HG03457 (cell line): ENCODE data around the gene CRYBG1.
"Not testable (repeated sequence)": the region's sequence is repeated elsewhere in the genome, so short reads cannot be mapped to it uniquely, and the experiment has no call there.

ENCODE experiments used
- ATAC-seq: cut with Tn5 transposase; IDR thresholded peaks from one replicate; pipeline ENCODE4 v1.9.1; 2021; ENCODE audit warnings: moderate number of reproducible peaks; ENCODE audit not compliant: unreplicated experiment

Gene CRYBG1

GRCh38 chr6:106546691-106547414 lies 186.3 kb downstream of the CRYBG1 start:
- ATAC-seq = no peak

DNA sequence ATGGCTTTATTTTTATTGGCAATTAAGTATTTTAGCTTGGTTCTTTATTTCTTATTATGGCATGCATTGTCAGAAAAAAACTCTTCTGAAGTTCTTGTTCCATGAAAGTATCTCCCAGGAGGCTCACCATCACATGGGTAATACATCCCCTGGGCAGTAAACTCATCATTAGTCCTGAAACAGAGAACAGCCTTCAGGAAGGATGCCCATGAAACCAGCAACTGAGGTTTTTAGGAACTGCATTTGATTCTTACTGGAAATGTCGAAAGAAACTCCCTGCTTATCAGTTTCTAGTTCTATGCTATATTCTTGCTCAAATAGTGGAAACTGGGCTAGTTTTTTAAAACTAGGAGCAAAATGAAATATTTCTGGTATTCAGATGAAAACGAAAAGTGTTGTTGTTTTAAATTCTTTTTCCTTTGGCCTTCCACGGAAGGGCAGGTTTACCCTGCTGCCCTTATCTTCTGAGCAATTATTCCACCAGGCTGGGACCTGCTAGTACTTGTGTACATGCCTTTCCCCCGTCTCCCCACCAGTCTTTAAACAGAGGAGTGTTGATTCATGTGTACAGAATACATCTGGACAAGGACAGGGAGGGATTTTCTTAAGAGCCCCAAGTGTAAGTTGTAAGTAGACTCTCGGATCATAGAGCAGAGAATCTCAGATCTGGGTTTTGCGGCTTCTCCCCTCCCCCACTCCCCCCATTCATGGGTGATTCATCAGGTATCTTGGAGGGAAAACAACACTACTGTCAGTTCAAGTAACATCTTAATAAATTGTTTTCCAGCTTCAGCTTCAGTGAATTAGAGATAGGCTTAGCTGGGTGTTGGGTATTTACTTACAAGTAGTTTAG lies 187.3 kb downstream of the CRYBG1 start:
- no peak for ATAC-seq

DNA sequence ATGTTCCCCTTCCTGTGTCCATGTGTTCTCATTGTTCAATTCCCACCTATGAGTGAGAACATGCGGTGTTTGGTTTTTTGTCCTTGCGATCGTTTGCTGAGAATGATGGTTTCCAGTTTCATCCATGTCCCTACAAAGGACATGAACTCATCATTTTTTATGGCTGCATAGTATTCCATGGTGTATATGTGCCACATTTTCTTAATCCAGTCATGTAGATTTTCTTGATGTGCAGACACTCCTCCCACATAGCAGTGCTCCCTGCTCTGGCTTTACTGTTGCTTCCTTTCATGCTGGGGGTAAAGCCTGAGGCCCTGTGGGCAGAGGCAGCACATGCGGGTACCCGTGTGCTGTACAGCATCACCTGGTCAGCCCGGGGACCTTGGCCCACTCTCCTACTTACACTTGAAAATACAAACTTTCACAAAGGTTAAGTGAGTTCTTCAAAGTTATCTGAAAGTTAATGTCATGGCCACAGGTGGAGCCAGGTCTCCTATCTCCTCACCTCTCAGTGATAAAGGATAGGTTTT lies 188.5 kb downstream of the CRYBG1 start:
- not testable (repeated sequence) for ATAC-seq

DNA sequence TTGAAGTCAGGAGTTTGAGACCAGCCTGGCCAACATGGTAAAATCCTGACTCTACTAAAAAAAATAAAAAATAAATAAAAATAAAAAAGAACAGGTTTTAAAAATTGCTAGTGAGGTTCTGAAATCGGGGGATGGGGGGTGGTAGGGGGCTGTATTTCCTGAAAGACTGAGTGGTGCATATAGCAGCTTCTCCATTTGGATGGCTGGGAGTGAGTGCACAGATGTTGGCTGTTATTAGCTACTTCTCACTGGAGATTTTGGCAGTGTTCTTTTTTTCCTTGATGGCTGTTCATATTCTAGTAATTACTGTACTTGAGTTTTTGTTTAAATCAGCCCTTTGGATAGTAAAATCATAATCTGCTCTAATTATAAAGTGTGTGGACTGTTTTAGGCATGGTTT lies 189.0 kb downstream of the CRYBG1 start:
- no peak for ATAC-seq

DNA sequence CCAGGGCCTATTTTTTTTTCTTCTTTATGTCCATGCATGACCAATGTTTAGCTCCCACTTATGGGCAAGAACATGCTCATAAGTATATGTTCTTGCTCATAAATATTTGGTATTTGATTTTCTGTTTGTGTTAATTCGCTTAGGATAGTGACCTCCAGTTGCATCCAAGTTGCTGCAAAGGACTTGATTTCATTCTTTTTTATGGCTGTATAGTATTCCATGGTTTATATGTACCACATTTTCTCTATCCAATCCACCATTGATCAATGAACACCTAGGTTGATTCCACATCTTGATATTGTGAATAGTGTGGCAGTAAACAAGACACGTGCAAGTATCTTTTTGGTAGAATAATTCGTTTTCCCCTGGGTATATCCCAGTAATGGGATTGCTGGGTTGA lies 190.6 kb downstream of the CRYBG1 start:
- ATAC-seq = no peak

DNA sequence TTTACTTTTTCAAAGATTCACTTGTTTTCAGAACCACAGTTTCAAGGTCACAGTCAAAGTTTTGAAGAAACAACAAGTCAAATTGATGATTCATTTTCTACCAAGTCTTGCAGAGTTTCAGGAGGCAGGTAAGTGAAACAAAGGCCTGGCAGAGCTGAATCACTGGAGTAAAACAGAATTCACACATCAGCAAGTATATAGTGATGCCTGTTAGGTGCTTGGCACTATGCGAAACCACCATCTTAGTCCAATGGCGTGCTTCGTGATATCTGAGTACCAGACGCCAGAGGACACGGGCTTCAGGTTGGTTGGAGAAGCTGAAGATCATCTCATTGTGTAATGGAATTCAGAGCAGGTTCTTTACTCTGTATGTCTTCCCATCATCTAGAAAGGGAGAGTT lies 192.9 kb downstream of the CRYBG1 start:
- no peak for ATAC-seq

GRCh38 chr6:106555767-106556166 lies 195.2 kb downstream of the CRYBG1 start:
- ATAC-seq = no peak

DNA sequence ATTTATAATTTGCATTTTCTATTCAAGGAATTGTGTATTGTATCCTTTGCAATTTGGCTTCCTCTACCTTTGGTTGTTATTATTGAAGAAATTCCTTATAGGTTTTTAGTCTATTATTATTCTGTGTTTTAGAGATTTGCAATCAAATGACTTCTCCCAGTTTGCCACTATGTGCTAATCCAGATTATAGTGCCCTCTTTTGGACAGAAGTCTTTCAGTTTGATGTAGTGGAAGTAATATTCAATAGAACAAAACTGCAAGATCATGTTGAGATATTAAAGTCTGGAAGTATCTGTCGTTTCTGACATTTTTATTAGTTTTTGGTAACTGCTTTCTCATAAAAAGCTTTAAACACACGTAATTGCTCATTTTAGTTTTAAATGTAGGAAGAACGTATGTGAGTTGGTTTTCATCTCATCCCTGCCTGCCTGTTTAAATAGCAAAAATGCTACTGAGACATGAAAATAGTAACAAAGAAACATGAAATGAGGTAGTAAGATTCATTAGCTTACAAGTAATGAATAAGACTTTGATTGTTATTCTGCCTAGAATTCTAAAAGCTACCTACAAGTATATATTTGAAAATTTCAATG lies 195.9 kb downstream of the CRYBG1 start:
- no peak for ATAC-seq

DNA sequence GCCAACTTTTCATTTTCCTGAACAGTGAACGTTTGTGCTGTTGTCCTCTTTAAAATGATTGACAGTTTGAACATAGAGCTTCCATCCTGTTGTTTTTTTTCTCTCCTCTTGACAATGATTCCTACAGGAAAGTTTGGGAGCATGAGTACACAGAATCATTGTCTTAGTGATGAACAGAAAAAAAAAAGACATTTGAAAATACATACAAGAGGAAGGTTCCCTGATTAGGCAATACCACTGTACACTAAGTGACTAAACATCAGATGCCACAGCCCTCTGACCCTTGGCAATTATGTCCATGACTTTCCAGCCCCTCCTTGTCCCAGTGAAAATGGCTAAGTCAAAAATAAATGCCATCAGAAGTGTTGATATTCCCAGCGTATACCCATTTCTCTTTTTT lies 197.3 kb downstream of the CRYBG1 start:
- ATAC-seq = no peak

DNA sequence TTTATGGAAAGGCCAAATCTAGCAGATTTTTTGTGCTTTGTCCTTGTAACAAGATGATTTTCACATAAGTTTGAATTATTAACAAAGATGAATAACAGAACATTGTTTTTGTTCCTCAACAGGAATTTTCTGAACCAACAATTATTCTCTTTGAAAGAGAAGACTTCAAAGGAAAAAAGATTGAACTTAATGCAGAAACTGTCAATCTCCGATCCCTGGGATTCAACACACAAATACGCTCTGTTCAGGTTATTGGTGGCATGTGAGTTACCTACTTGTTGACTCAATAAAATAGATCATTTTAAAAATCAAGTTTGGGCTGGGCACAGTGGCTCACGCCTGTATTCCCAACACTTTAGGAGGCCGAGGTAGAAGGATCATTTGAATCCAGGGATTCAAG lies 197.8 kb downstream of the CRYBG1 start:
- ATAC-seq = no peak

DNA sequence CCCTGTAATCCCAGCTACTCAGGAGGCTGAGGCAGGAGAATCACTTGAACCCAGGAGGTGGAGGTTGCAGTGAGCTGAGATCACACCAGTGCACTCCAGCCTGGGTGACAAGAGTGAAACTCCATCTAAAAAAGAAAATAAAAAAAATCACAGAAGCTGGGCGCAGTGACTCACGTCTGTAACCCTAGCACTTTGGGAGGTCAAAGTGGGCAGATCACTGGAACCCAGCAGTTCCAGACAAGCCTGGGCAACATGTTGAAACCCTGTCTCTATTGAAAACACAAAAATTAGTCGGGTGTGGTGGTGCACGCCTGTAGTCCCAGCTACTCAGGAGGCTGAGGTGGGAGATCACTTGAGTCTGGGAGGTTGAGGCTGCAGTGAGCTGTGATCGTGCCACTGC lies 199.1 kb downstream of the CRYBG1 start:
- ATAC-seq = not testable (repeated sequence)

GRCh38 chr6:106560996-106561685 lies 200.6 kb downstream of the CRYBG1 start:
- no peak for ATAC-seq

DNA sequence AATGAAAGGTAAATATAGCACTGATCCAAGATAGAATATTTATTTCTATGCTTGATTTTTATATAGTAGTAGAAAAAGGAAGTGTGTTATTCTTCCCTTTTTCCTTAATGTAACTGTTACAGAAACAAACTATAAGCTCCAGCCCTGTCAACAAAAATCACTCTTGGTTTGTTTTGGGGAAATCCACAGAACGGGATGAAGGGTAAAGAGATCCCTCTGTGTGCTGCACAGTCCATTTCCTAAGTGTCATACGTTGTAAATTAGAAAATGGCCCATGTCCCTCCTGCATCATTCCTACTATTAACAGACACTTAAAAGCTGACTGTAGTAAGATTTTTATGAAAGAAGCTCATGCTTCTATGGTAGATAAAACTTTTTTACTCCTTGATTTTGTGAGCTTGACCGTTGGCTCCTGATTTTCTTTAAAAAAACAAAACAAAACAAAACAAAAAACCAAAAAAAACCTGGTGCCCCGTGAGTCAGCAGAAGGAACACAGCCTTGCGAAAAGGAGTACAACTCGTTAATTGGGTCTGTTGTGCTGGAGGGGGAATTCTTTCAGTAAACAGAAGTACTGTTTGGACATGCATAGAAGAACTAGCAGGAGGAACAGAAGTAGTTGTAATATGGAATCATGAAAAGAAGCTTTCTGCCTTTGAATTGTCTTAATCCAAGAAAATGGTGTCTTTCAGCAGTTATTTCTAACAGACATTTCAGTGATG lies 201.3 kb downstream of the CRYBG1 start:
- ATAC-seq = no peak

GRCh38 chr6:106563614-106564013 lies 203.1 kb downstream of the CRYBG1 start:
- ATAC-seq = no peak

GRCh38 chr6:106564476-106564875 lies 204.0 kb downstream of the CRYBG1 start:
- no peak for ATAC-seq

DNA sequence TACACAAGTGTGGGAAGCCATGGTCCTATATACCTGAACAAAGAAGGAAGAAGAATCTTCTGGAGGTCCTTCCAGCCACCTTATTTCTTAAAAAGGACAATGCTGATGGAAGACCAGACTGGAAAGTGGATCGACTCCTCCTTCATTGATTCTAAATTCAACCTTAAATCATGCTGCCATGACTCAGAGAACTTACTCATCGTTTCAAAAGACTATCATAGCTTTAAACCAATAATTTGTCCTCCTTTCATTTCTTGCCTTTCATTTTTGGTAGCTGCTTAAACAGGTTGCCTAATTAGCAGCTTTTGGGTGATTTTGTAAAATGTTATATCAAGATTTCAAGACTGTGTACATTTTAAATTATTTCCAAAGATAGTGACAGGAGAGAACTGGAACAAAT lies 208.0 kb downstream of the CRYBG1 start:
- ATAC-seq = no peak

GRCh38 chr6:106569428-106569827 lies 208.9 kb downstream of the CRYBG1 start:
- ATAC-seq = no peak

DNA sequence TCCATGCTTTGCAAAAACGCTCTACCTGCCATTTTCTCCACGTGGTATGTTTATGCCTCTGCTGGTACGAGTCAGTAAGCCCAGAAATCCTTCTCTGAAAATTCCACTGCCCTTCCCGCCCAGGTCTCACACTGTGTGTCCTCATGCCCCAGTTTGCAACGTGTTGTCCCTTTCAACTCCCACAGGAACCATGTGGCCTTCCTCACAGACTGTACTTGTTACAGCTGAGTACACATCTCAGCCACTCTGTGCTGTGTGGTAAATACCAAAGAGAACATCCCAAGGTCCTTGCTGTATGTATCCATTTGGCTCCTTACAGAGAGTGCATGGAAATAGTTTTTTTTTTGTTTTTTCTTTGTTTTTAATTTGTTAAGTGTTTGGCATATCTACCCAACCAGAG lies 211.9 kb downstream of the CRYBG1 start:
- no peak for ATAC-seq

- no peak for ATAC-seq
Observed at GRCh38 chr6:106572875-106573585, 212.5 kb downstream of the CRYBG1 start.
